ENCODE measurements around the gene RPS16. TPM values are rescaled to one million over a fixed set of nuclear protein-coding genes. Genes with fewer than 3 reads are reported as not detected.

Gene RPS16
- total RNA-seq, 1 donor = 641 TPM

GRCh38 chr19:39408392-39409207 is 27.1 kb downstream of the RPS16 start:
- peak in 1 of 3 donors; percentile 47 for DNase-seq (ENCODE audit: low read depth in 2 of 3, low spot score in 2 of 3)

- DNase-seq (ENCODE audit: low read depth in 2 of 3, low spot score in 2 of 3) = no peak
These were observed 27.9 kb downstream of the RPS16 start for GRCh38 chr19:39407660-39408391.

- no peak for DNase-seq (ENCODE audit: low read depth in 2 of 3, low spot score in 2 of 3)
These were observed 28.4 kb downstream of the RPS16 start for GRCh38 chr19:39407410-39407659.

GRCh38 chr19:39406656-39407409 is 28.9 kb downstream of the RPS16 start, which contains the start of gene ZFP36:
TSS of gene ZFP36 (plus strand) at chr19:39406847. CDS start at chr19:39406905, 58 bp downstream.
- DNase-seq (ENCODE audit: low read depth in 2 of 3, low spot score in 2 of 3) = peak; percentile 79 to 87 (median 86)

GRCh38 chr19:39405958-39406655 is 29.6 kb downstream of the RPS16 start:
- DNase-seq (ENCODE audit: low read depth in 2 of 3, low spot score in 2 of 3) = peak; percentile 78 to 85 (median 84)

GRCh38 chr19:39405261-39405957 is 30.3 kb downstream of the RPS16 start:
- DNase-seq (ENCODE audit: low read depth in 2 of 3, low spot score in 2 of 3) = no peak

GRCh38 chr19:39403331-39404312 is 32.1 kb downstream of the RPS16 start:
- peak; percentile 89 to 99 (median 99) for DNase-seq (ENCODE audit: low read depth in 2 of 3, low spot score in 2 of 3)

GRCh38 chr19:39402346-39403300 is 33.1 kb downstream of the RPS16 start:
- peak; percentile 54 to 95 (median 91) for DNase-seq (ENCODE audit: low read depth in 2 of 3, low spot score in 2 of 3)

- DNase-seq (ENCODE audit: low read depth in 2 of 3, low spot score in 2 of 3) = peak in 2 of 3 donors; percentile 31 to 79
These were observed 34.0 kb downstream of the RPS16 start for GRCh38 chr19:39401549-39402345.

- DNase-seq (ENCODE audit: low read depth in 2 of 3, low spot score in 2 of 3) = no peak
These were observed 34.6 kb downstream of the RPS16 start for GRCh38 chr19:39401070-39401548.

GRCh38 chr19:39400061-39400460 is 35.7 kb downstream of the RPS16 start:
- no peak for DNase-seq (ENCODE audit: low read depth in 2 of 3, low spot score in 2 of 3)

- no peak for DNase-seq (ENCODE audit: low read depth in 2 of 3, low spot score in 2 of 3)
These were observed 36.1 kb downstream of the RPS16 start for GRCh38 chr19:39399668-39400050.

GRCh38 chr19:39398297-39398864 is 37.4 kb downstream of the RPS16 start:
- DNase-seq (ENCODE audit: low read depth in 2 of 3, low spot score in 2 of 3) = peak in 1 of 3 donors; percentile 28

GRCh38 chr19:39397360-39398296 is 38.1 kb downstream of the RPS16 start:
- peak; percentile 85 to 93 (median 88) for DNase-seq (ENCODE audit: low read depth in 2 of 3, low spot score in 2 of 3)

GRCh38 chr19:39390751-39391437 is 44.9 kb downstream of the RPS16 start, which contains the start of the genes MED29 and PAF1:
TSS of gene MED29 (plus strand) at chr19:39391378. CDS start at chr19:39391423, 45 bp downstream.
TSS of gene PAF1 (minus strand) at chr19:39391106. CDS start at chr19:39390864, 242 bp downstream.
- DNase-seq (ENCODE audit: low read depth in 2 of 3, low spot score in 2 of 3) = peak; percentile 92 to 100 (median 100)

Measured in hematopoietic multipotent progenitor cell (in vitro differentiated cells).